Endothelial cell of umbilical vein (primary cell): ENCODE data around the gene LLGL2. TPM values are rescaled to one million over a fixed set of nuclear protein-coding genes. Genes with fewer than 3 reads are reported as not detected.

Experiments
- BruUV-seq: library from RNA; stranded (reverse); fragments of 400-500 nt; replicated peaks from 2 replicates; lab custom pipeline; 2021; lab: Mats Ljungman, UMichigan
- CTCF ChIA-PET: fragments of 300-600, 350-600 bp; sonication (Branson Sonifier 250); formaldehyde crosslinking; loops from one replicate; lab custom pipeline; 2021; ENCODE audit warnings: antibody characterized with exemption, inconsistent platforms; lab: Charles Lee
- POLR2A ChIA-PET: fragments of 300-600, 350-600 bp; sonication (Branson Sonifier 250); formaldehyde crosslinking; loops from one replicate; lab custom pipeline; 2021; ENCODE audit warnings: antibody characterized with exemption, inconsistent platforms; lab: Charles Lee
- DNase-seq: peaks from one replicate; pipeline ENCODE4 v3.0.0-alpha.2; 2011; ENCODE audit warnings: low read depth, low spot score
- FAIRE-seq: peaks from 2 replicates; lab custom pipeline; 2011; peaks lifted over from hg19 to GRCh38; lab: Jason Lieb, UNC
- H2AFZ ChIP-seq: 2 replicates; pipeline ENCODE4 v1.6.0; 2012; ENCODE audit warnings: low read depth, low read length, control low read depth, inconsistent platforms
- H3K27ac ChIP-seq: 2 replicates; pipeline ENCODE4 v1.5.1; 2011; ENCODE audit warnings: low read depth, mild to moderate bottlenecking, control low read depth, low read length, moderate library complexity; ENCODE audit not compliant: insufficient read depth
- H3K27me3 ChIP-seq, 2 experiments: 2 replicates each; pipeline versions ENCODE4 v1.6.0 to v1.6.1; 2011; ENCODE audit warnings: low read length in 2 of 2, mixed read lengths in 1 of 2; ENCODE audit not compliant: control insufficient read depth in 2 of 2, insufficient read depth in 2 of 2
- H3K36me3 ChIP-seq, 2 experiments: 2 replicates in 1 of 2; 3 replicates in 1 of 2; pipeline ENCODE4 v1.5.1; 2011; ENCODE audit warnings: low read length in 2 of 2, mild to moderate bottlenecking in 1 of 2, moderate library complexity in 1 of 2; ENCODE audit not compliant: control insufficient read depth in 2 of 2, insufficient read depth in 2 of 2; ENCODE audit errors: extremely low read depth in 1 of 2
- H3K4me1 ChIP-seq: 3 replicates; pipeline ENCODE4 v1.5.1; 2011; ENCODE audit warnings: mild to moderate bottlenecking, low read length; ENCODE audit not compliant: control insufficient read depth, insufficient read depth; ENCODE audit errors: extremely low read depth
- H3K4me2 ChIP-seq: 2 replicates; pipeline ENCODE4 v1.6.1; 2011; ENCODE audit warnings: low read length, control low read depth, mixed read lengths; ENCODE audit not compliant: insufficient read depth
- H3K4me3 ChIP-seq, 3 experiments: fragments of 200-600 bp in 1 of 3; sonication (generic), shearing (Covaris generic) in 1 of 3; replicated peaks in 1 of 3; 2 replicates each; pipeline ENCODE4 v1.5.1; 2011 to 2016; ENCODE audit warnings: control low read depth in 3 of 3, low read length in 3 of 3, mild to moderate bottlenecking in 2 of 3, inconsistent platforms in 1 of 3, low read depth in 1 of 3, moderate library complexity in 1 of 3; ENCODE audit not compliant: insufficient read depth in 1 of 3
- H3K79me2 ChIP-seq: 2 replicates; pipeline ENCODE4 v1.6.0; 2012; ENCODE audit warnings: low read length, inconsistent platforms; ENCODE audit not compliant: control insufficient read depth, insufficient read depth
- H3K9ac ChIP-seq: replicated peaks from 2 replicates; pipeline ENCODE3; 2011; ENCODE audit warnings: low read length, control low read depth; ENCODE audit not compliant: insufficient read depth; ENCODE audit errors: extremely low read depth
- H3K9me1 ChIP-seq: replicated peaks from 3 replicates; pipeline ENCODE4 v1.6.0; 2011; ENCODE audit warnings: mild to moderate bottlenecking, low read length; ENCODE audit not compliant: control insufficient read depth, insufficient read depth; ENCODE audit errors: extremely low read depth
- H3K9me3 ChIP-seq: replicated peaks from 2 replicates; pipeline ENCODE4 v1.5.1; 2012; ENCODE audit warnings: low read length, inconsistent platforms; ENCODE audit not compliant: control insufficient read depth, insufficient read depth
- H4K20me1 ChIP-seq: replicated peaks from 2 replicates; pipeline ENCODE3; 2011; ENCODE audit warnings: mild to moderate bottlenecking, low read length; ENCODE audit not compliant: control insufficient read depth, insufficient read depth; ENCODE audit errors: extremely low read depth
- EZH2 ChIP-seq: IDR thresholded peaks from 2 replicates; pipeline ENCODE4 v1.6.1; 2012; ENCODE audit warnings: borderline replicate concordance, low read depth, mild to moderate bottlenecking, moderate library complexity, low read length, inconsistent platforms; ENCODE audit not compliant: severe bottlenecking
- FOS ChIP-seq: IDR thresholded peaks from 2 replicates; pipeline ENCODE4 v1.6.1; 2011; ENCODE audit warnings: mild to moderate bottlenecking, low read length, moderate library complexity, borderline replicate concordance; ENCODE audit not compliant: insufficient read depth
- JUN ChIP-seq: IDR thresholded peaks from 2 replicates; pipeline ENCODE4 v1.6.1; 2011; ENCODE audit warnings: borderline replicate concordance, low read depth; ENCODE audit not compliant: insufficient read length, insufficient read depth
- MYC ChIP-seq: IDR thresholded peaks from one replicate; pipeline ENCODE4 v1.6.1; 2011; ENCODE audit warnings: mild to moderate bottlenecking, low read depth, low read length
- POLR2A ChIP-seq: IDR thresholded peaks from 2 replicates; pipeline ENCODE4 v1.6.1; 2012; ENCODE audit warnings: low read depth, mild to moderate bottlenecking, control low read depth, low read length
- POLR2AphosphoS5 ChIP-seq: IDR thresholded peaks from 2 replicates; pipeline ENCODE4 v1.6.1; 2012; ENCODE audit warnings: low read depth, mild to moderate bottlenecking, control low read depth, low read length, moderate library complexity; ENCODE audit not compliant: insufficient read depth
- dilution Hi-C: fragments of 300-500 bp; cut with MboI; formaldehyde crosslinking; loops from one replicate; pipeline ENCODE4 v1.15.0; 2019; ENCODE audit warnings: low sequenced_read_pairs; ENCODE audit not compliant: extremely low pct_ligation_motif_present
- intact Hi-C: fragments of 100-400 bp; cut with micrococcal nuclease; formaldehyde crosslinking; loops from one replicate; pipeline ENCODE4 v1.10.0; 2022
- polyA plus RNA-seq, 4 experiments: library from polyadenylated mRNA; depleted of rRNA in 3 of 4; stranded (reverse) in 3 of 4; unstranded in 1 of 4; fragments of >200 nt; gene quantifications; 2 replicates each; pipeline versions ENCODE4 v1.2.1 to v1.2.3, GENCODE V29; 2011 to 2012; ENCODE audit warnings: missing spikeins in 1 of 4
- total RNA-seq: library from RNA; stranded (reverse); gene quantifications from 2 replicates; pipeline ENCODE4 v1.2.3, GENCODE V29; 2021
- TF ChIP-seq, protein P1 (sequence below): IDR thresholded peaks from 2 replicates; pipeline ENCODE4 v1.6.1; 2011; ENCODE audit not compliant: insufficient read depth, insufficient read length
- TF ChIP-seq, protein P2 (sequence below), 2 donors: IDR thresholded peaks; 1 replicate in 1 of 2; 2 replicates in 1 of 2; pipeline ENCODE4 v1.5.1; 2011; ENCODE audit warnings: low read length in 2 of 2, mild to moderate bottlenecking in 2 of 2, moderate library complexity in 2 of 2, control low read depth in 1 of 2, inconsistent platforms in 1 of 2, low read depth in 1 of 2; ENCODE audit not compliant: insufficient read depth in 1 of 2; ENCODE audit errors: extremely low read depth in 1 of 2

Gene LLGL2
- total and polyA plus RNA-seq, 2 donors (not counting 3 experiments of a cell fraction or from before 2014, with no cell fraction given), result 5.3 to 5.4 TPM

DNA sequence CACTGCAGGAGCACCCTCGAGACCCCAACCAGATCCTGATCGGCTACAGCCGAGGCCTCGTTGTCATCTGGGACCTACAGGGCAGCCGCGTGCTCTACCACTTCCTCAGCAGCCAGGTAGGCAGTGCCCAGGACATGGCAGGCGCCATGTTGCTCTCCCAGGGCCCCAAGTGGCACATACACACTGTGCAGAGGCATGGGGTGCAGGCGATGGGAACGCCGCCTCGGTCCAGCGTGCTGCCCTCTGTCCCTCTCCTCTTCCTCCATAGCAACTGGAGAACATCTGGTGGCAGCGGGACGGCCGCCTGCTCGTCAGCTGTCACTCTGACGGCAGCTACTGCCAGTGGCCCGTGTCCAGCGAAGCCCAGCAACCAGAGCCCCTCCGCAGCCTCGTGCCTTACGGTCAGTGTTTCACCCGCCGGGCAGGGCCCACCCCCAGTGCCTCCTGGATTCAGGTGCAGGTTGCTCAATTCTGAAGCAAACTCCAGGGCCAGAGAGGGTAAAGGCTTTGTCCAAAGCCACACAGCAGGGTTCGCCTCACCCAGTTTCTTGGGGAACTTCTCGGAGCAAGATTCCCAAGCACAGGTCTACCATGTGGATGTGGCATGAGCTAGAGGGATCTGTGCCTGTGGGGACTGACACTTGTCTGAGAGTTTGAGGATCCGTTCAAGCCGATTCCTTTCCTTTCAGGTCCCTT is 37.7 kb downstream of the LLGL2 start:
- CTCF ChIA-PET, result no interaction called here

More for the DNA sequence above, 37.7 kb downstream of the LLGL2 start:
- Histone ChIP-seq H3K9me1 (no peaks in the 10 kb centered on the region), H3K27me3 (no peaks in the 10 kb centered on the region), H3K4me1 (no peaks in the 10 kb centered on the region), H3K4me3 (no peak overlapping the region), H4K20me1 (no peaks in the 10 kb centered on the region), H3K9ac (no peak overlapping the region), H3K27ac (no peak overlapping the region), H3K9me3 (no peaks in the 10 kb centered on the region), H3K79me2 (no peaks in the 10 kb centered on the region), H3K36me3 (no peaks in the 10 kb centered on the region), H2AFZ (no peak overlapping the region), H3K4me2 (no peak overlapping the region)
- intact Hi-C loops (no loop called here), dilution Hi-C loops (no loop called here)
- TF ChIP-seq POLR2A (no peak), JUN (no peak), EZH2 (no peak), POLR2AphosphoS5 (no peak), MYC (no peak), FOS (no peak)
- TF ChIP-seq, protein P1, sequence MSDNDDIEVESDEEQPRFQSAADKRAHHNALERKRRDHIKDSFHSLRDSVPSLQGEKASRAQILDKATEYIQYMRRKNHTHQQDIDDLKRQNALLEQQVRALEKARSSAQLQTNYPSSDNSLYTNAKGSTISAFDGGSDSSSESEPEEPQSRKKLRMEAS, result no peak
- TF ChIP-seq, protein P2, sequence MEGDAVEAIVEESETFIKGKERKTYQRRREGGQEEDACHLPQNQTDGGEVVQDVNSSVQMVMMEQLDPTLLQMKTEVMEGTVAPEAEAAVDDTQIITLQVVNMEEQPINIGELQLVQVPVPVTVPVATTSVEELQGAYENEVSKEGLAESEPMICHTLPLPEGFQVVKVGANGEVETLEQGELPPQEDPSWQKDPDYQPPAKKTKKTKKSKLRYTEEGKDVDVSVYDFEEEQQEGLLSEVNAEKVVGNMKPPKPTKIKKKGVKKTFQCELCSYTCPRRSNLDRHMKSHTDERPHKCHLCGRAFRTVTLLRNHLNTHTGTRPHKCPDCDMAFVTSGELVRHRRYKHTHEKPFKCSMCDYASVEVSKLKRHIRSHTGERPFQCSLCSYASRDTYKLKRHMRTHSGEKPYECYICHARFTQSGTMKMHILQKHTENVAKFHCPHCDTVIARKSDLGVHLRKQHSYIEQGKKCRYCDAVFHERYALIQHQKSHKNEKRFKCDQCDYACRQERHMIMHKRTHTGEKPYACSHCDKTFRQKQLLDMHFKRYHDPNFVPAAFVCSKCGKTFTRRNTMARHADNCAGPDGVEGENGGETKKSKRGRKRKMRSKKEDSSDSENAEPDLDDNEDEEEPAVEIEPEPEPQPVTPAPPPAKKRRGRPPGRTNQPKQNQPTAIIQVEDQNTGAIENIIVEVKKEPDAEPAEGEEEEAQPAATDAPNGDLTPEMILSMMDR (IDR thresholded peaks at IDR 0.05; ENCODE audit: extremely low read depth in 1 of 2, insufficient read depth in 1 of 2, low read depth in 1 of 2, low read length in 2 of 2), result no peak
- POLR2A ChIA-PET, result no interaction called here
- FAIRE-seq (no peak), DNase-seq (no peak)
- no TSS peak for BruUV-seq
